ENCODE results near the gene SKP1. TPM values are rescaled to one million over a fixed set of nuclear protein-coding genes. Genes with fewer than 3 reads are reported as not detected.

Gene SKP1
- total RNA-seq, 4 donors from 2014 or later, result 32.6 to 224 (median 170) TPM

DNA sequence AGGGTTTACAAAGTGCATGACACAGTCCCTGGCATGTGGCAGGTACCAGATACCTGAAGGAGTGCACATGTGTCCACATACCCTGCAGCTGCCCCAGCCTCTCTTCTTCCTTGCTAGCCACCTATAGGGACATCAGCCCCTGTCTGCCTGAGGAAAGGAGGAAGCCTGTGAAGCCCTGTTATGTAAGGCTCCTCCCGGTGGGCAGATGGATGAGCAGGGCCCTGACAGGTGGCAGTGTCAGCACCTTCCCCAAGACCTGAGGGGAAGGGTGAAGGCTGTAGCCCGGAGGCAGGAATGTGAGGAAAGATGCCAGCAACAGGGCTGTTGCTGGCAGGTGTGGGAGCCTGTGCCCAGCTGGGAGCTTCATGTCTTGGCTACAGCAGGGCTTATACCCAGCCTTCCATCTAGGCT is 40.5 kb downstream of the SKP1 start:
- 55% methylated on average over 2 of the region's 2 CpGs; no CpG with 5 or more reads in 1 of the 2 donors for WGBS, 2 donors (ENCODE audit: low coverage in 1 of 2)

DNA sequence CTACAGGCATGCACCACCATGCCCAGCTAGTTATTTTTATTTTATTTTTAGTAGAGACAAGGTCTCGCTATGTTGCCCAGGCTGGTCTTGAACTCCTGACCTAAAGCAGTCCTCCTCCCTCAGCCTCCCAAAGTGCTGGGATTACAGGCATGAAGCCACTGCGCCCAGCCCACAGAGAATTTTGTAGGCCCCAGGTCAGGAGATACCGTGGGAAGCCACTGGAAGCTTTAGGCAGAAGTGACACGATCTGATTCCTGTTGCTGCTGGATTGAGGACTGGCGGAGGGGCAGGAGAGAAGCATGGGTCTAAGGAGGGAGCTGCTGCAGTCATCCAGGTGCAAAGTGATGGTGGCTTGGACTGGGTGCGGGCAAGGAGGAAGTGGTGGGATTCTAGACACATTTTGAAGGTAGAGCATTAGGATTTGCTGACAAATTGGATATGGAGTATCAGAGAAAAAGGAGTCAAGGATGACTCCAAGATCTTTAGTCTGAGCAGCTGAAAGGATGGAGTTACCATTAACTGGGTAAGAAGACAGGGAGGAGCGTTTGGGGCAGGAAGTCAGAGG is 41.6 kb downstream of the SKP1 start:
- in situ Hi-C loops (cut with MboI; ENCODE audit: low pct_ligation_motif_present in 1 of 4, low pct_unique_long_range_greater_than_20kb in 1 of 4, low sequenced_read_pairs in 3 of 4), result no loop called here
- Histone ChIP-seq H3K27ac (no peak overlapping the region), H3K9me3 (no peaks in the 10 kb centered on the region), H3K36me3 (peaks cover 0 to 10% (median 2%) of the 10 kb centered on the region in 4 donors), H3K4me3 (no peak overlapping the region), H3K27me3 (no peaks in the 10 kb centered on the region), H3K4me1 (no peaks in the 10 kb centered on the region)
- peak; percentile 1 for DNase-seq
- intact Hi-C loops (cut with DNase I; ENCODE audit: low total_unique reads), result no loop called here
- TF ChIP-seq POLR2AphosphoS5 (IDR thresholded peaks at IDR 0.05), result no peak
- WGBS, 2 donors (ENCODE audit: low coverage in 1 of 2), result 90 to 97% methylated on average over 5 to 7 of the region's 7 CpGs

More for the DNA sequence above, 40.5 kb downstream of the SKP1 start:
- H3K27me3 ChIP-seq, result no peaks in the 10 kb centered on the region
- H3K36me3 ChIP-seq, result peaks cover 0 to 12% (median 2%) of the 10 kb centered on the region in 4 donors
- no peak overlapping the region for H3K27ac ChIP-seq
- no peaks in the 10 kb centered on the region for H3K9me3 ChIP-seq
- peaks cover 0 to 6% (median 3%) of the 10 kb centered on the region in 4 donors for H3K4me1 ChIP-seq
- TF ChIP-seq POLR2AphosphoS5 (IDR thresholded peaks at IDR 0.05) (no peak), EP300 (IDR thresholded peaks at IDR 0.05; ENCODE audit: low read depth) (no peak), POLR2A (IDR thresholded peaks at IDR 0.05) (no peak)
- TF ChIP-seq, protein P1, sequence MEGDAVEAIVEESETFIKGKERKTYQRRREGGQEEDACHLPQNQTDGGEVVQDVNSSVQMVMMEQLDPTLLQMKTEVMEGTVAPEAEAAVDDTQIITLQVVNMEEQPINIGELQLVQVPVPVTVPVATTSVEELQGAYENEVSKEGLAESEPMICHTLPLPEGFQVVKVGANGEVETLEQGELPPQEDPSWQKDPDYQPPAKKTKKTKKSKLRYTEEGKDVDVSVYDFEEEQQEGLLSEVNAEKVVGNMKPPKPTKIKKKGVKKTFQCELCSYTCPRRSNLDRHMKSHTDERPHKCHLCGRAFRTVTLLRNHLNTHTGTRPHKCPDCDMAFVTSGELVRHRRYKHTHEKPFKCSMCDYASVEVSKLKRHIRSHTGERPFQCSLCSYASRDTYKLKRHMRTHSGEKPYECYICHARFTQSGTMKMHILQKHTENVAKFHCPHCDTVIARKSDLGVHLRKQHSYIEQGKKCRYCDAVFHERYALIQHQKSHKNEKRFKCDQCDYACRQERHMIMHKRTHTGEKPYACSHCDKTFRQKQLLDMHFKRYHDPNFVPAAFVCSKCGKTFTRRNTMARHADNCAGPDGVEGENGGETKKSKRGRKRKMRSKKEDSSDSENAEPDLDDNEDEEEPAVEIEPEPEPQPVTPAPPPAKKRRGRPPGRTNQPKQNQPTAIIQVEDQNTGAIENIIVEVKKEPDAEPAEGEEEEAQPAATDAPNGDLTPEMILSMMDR (IDR thresholded peaks at IDR 0.05), result no peak
- no peak overlapping the region for H3K4me3 ChIP-seq
- intact Hi-C loops (cut with DNase I; ENCODE audit: low total_unique reads), result no loop called here
- in situ Hi-C loops (cut with MboI; ENCODE audit: low pct_ligation_motif_present in 1 of 4, low pct_unique_long_range_greater_than_20kb in 1 of 4, low sequenced_read_pairs in 3 of 4), result no loop called here
- peak; percentile 3 for DNase-seq

DNA sequence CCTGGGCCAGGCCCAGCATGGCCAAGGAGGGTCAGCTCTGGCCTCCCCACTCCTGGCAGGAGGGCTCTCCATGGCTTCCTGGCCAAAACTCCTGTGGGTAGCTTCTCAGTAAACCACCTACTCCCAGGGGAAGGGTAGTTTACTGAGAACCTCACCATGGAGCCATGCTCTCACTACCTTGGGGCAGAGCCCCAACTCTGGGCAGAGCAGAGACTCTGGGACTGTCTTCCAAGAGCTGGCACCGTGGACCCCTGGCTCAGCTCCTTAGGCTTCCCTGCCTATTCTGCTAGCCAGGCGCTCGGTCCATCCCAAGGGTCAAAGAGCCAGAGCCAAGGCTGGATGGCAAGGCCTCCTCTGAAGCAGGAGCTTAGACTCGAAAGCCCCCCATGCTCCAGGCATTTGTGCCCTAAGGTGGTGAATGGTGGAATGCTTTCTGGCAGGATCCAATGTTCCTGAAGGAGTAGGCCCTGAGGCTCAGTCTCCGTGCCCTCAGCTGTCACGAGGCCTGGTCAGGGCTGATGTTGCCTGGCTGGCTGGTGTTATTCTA is 42.7 kb downstream of the SKP1 start:
- Histone ChIP-seq H3K36me3 (peaks cover 0 to 10% (median 2%) of the 10 kb centered on the region in 4 donors), H3K27me3 (no peaks in the 10 kb centered on the region), H3K4me3 (no peak overlapping the region), H3K4me1 (no peaks in the 10 kb centered on the region), H3K27ac (no peak overlapping the region), H3K9me3 (no peaks in the 10 kb centered on the region)
- no peak for TF ChIP-seq POLR2A (IDR thresholded peaks at IDR 0.05)
- TF ChIP-seq, protein P1 (IDR thresholded peaks at IDR 0.05), result no peak
- TF ChIP-seq EP300 (IDR thresholded peaks at IDR 0.05; ENCODE audit: low read depth), result no peak
- no peak for TF ChIP-seq POLR2AphosphoS5 (IDR thresholded peaks at IDR 0.05)
- DNase-seq, result no peak
- in situ Hi-C loops (cut with MboI; ENCODE audit: low pct_ligation_motif_present in 1 of 4, low pct_unique_long_range_greater_than_20kb in 1 of 4, low sequenced_read_pairs in 3 of 4), result no loop called here
- 95% methylated on average over 6 of the region's 6 CpGs; no CpG with 5 or more reads in 1 of the 2 donors for WGBS, 2 donors (ENCODE audit: low coverage in 1 of 2)
- intact Hi-C loops (cut with DNase I; ENCODE audit: low total_unique reads), result no loop called here

DNA sequence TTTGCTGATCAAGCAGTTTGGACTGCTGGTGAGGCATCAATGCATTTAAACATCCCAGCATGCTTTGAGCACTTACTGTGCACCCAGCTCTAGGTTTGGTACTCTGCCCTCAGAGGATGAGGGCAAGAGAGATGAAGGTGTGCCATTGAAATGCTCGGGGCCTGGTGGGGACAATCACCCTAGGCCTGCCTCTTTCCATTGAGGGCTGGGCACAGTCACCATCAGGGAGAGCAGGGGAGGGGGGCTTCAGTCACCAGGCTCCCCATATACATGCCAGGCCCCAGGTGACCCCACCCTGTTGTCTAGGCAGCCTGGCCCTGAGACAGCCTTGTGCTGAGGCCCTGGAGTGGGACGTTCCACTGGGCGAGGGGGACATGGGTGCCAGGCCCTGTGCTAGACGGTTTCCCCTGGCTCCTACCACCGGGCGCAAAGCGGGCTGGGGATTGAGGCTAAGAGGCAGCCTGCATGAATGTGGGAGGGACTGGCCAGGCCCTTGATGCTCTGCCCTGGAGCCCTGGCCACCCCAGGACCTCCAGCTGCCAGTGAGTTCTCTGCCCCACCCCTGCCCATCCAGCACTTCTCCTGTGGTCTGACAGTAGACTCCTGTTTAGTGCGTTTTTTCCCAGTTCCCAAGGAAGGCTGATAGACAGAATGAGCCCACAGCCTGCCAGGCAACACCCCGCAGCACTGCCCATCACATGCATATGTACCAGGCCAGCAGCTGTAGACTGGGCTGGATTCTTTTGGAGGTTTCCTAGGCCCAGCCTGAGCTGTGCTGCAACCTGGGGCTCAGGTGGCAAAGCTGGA is 43.4 kb downstream of the SKP1 start:
- H3K4me1 ChIP-seq, result no peaks in the 10 kb centered on the region
- H3K9me3 ChIP-seq, result no peaks in the 10 kb centered on the region
- peak; percentile 6 for DNase-seq
- peak overlapping the region in 1 of 4 donors; percentile 37 for H3K27ac ChIP-seq
- H3K27me3 ChIP-seq, result no peaks in the 10 kb centered on the region
- intact Hi-C loops (cut with DNase I; ENCODE audit: low total_unique reads), result no loop called here
- TF ChIP-seq POLR2A (IDR thresholded peaks at IDR 0.05), result no peak
- no peak for TF ChIP-seq POLR2AphosphoS5 (IDR thresholded peaks at IDR 0.05)
- TF ChIP-seq, protein P1 (IDR thresholded peaks at IDR 0.05), result no peak
- no peak for TF ChIP-seq EP300 (IDR thresholded peaks at IDR 0.05; ENCODE audit: low read depth)
- peaks cover 0 to 10% (median 2%) of the 10 kb centered on the region in 4 donors for H3K36me3 ChIP-seq
- WGBS, 2 donors (ENCODE audit: low coverage in 1 of 2), result 89% methylated on average over 9 of the region's 9 CpGs; no CpG with 5 or more reads in 1 of the 2 donors
- in situ Hi-C loops (cut with MboI; ENCODE audit: low pct_ligation_motif_present in 1 of 4, low pct_unique_long_range_greater_than_20kb in 1 of 4, low sequenced_read_pairs in 3 of 4), result no loop called here
- H3K4me3 ChIP-seq, result no peak overlapping the region

Data from transverse colon (tissue), 4 donors.